HG03571 (cell line): ENCODE results near the gene BCAR3.

Experiments
- ATAC-seq: cut with Tn5 transposase; IDR thresholded peaks from one replicate; pipeline ENCODE4 v1.9.1; 2021; ENCODE audit not compliant: unreplicated experiment

Gene BCAR3

GRCh38 chr1:93579891-93580290, 101.7 kb downstream of the BCAR3 start:
- ATAC-seq, result no peak

DNA sequence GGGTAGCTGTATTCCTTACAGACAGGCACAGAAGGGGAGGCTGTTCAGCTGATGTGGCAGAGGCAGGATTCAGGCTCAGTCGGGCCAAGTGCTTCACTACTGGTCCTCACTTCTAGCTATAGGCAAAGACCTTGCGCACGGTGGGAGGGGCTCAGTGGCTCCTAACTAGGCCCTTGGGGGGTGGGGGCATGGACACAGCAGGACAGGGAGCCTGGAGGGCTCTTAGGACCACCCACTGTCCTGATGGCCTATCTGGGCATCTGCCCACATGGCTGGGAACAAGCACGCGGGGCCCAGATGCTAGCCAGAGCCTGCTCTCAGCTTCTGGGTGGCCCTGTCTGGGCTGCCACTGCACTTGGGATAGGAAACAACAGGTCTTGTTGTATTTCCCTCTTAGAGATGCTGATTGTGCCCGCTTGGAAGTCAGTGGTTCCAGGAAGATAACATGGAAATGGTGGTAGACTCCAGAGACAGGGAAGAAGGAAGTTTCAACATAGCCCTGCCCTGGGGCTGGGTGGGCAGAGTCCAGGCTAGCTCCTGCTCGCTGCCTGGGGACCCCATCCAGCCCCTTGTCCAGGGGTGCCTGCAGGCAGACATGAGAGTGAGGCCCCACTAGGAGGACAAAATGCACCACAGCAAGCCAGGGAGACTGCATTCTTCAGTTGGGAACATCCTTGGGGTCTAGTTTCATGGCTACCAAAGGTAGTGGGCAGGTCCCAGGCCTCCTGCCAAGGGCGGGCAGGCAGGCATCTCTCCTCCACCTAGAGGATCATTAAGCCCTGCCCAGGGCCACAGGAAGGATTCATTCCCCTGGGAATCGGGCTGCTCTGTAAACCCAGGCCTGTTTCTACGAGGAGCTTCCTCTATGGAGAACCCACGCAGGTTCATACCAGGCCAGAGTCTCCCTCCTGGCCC, 102.5 kb downstream of the BCAR3 start:
- ATAC-seq, result no peak

DNA sequence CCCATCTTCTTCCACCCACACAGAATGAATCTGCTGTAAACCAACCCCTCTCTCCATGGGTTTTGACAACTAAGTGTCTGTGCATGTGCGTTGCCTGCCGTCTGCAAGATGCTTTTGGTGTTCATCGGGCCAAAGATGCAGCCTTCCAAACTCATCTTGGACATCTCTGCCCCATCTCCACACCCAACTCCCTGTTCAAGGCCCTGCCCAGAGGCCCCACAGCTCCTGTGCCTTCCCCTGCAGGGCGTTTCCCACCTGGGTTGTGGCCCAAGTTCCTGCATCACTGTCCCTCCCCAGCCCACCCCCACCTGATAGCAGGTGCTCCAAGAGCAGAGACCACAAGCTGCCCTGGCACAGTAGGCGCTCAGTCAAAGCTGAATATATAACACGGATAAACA, 103.2 kb downstream of the BCAR3 start:
- no peak for ATAC-seq

GRCh38 chr1:93577536-93578432, 103.9 kb downstream of the BCAR3 start:
- no peak for ATAC-seq

DNA sequence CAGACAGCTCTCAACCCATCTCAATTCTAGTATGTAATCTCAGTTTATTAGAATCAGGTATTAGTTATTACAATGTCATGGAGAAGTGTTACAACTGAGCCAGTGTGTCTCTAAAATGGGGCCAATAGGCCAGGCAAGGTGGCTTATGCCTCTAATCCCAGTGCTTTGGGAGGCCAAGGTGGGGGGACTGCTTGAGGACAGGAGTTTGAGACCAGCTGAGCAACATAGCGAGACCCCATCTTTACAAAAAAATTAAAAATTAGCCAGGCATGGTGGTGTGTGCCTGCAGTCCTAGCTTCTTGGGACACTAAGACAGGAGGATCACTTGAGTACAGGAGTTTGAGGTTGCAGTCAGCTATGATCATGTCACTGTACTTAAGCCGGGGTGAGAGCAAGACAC, 104.9 kb downstream of the BCAR3 start:
- ATAC-seq, result no peak

DNA sequence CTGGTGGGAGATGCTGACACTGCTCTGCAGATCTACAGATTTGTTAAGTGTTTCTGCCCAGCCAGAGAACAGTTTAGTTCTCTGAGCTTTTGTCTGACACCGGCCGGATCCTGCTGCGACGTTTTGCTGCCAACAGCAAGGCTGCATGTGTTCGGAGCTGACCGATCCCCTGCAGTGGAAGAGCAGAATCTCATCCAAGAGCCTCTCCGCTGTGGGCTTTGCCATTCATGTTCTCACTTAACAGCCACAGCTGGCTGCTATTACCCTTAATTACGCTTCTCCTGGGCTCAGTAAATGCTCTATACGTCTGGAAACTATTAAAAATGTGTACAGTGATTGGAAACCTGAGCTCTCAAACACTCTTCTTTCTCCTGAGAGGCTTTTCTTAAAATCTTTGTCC, 105.3 kb downstream of the BCAR3 start:
- ATAC-seq, result no peak

GRCh38 chr1:93575621-93576284, 105.9 kb downstream of the BCAR3 start:
- ATAC-seq, result no peak

DNA sequence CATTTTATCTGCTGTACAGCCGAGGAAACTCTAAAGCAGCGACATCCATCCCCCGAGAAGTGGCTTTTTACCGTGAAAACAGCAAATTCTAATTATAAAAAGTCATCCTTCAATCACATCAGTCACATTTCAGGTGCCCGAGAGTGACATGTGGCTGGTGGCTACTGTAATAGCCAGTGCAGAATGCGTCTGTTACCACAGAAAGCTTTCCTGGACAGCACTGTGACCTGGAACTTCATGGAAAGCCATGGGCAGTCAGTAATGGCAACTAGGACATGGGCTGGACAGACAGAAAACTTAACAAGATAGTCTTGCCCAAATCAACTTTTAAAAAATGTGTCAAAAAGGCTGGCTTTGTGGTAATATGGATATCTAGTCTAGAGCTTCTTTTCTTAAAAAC, 106.6 kb downstream of the BCAR3 start:
- no peak for ATAC-seq

GRCh38 chr1:93574511-93574910, 107.1 kb downstream of the BCAR3 start:
- ATAC-seq, result no peak

DNA sequence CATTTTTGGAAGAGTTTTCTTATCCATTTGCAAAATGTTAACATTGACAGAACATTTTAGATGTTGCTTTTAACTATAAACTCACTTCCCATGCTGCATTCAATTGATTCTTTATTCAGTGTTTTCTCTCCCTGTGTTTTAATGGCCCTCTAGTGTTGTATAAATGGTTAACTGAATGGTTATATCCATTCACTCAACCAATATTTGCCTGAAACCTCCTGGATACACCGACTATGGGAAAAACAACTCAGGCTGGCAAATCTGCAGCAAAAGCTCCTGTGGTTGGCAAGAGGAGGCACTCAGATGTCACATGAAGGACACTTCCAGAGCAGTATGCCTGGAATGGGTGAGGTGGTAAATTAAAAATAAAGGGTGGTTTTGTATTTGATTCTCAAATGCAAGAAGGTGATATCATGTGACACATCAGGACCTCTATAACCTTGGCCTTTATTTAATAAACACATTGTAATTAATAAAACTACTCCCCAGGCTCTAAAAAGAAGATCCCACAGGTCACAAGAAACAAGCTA, 107.6 kb downstream of the BCAR3 start:
- no peak for ATAC-seq

DNA sequence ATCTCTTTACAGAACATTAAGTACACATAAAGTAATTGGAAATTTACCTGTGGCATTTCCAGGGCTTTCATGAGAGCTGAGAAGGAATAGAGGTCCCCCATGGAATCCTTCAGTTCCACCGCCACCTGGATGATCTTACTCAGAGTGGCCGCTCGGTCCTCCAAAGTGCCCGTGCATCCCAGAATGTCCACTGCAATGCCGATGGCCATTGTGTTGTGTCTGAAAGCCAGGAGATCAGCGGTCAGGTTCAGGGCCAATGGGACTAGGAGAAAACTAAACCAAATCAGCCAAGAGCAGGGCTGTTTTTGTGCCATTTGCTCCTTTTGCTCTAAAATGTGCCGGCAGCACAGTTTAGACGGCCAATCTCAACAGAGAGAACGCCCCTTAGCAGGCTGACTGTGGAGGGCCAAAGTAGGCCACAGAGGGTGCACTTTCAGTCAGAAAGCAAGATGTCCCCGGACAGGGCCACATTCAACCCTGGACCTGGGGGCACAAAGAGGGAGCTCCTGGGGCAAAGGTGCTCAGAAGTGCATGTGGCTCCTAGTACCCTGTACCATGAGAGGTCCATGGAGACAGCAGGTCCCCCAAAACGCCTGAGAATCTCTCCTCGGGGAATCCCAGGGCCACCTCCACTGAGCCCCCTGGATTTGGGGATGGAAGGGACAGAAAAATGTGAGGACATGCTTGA, 109.9 kb downstream of the BCAR3 start:
- ATAC-seq, result no peak

DNA sequence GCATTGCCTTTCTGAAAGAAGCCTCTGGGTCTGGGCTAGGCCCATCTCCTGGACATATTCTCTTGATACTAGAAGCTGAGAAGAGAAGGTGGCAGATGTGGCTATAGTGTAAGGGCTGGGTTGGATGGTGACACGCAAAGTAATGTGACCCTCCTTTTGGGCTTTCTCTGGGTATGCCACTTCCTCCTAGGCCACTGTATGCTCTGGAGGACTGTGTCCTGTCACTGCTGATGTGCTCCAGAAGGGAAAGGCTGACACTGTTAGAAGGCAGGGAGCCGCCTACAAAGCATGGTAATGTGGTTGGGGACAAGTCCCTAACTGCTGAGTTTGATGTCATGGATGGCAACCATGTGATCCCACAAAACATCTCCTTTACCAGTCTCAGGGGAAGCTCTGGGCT, 112.1 kb downstream of the BCAR3 start:
- no peak for ATAC-seq

GRCh38 chr1:93567255-93567918, 114.2 kb downstream of the BCAR3 start:
- ATAC-seq, result no peak

DNA sequence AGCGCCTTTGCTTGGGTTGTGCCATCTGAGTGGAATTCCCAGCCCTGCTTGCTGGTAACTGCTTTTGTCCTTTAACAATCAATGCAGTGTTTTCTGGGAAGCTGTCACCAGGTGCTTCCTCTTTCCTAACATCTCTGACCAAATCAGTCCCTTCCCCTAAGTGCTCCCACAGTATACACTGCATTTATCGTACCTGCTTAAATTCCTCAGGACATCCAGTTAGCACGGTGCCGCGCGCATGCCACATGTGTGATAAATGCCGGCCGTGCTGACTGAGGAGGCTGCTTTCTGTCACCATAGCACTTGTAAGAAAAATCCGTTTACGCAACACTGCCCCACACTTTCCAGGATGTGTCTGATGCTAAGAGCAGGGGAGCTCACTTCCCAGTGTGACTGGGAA, 115.4 kb downstream of the BCAR3 start:
- ATAC-seq, result no peak

DNA sequence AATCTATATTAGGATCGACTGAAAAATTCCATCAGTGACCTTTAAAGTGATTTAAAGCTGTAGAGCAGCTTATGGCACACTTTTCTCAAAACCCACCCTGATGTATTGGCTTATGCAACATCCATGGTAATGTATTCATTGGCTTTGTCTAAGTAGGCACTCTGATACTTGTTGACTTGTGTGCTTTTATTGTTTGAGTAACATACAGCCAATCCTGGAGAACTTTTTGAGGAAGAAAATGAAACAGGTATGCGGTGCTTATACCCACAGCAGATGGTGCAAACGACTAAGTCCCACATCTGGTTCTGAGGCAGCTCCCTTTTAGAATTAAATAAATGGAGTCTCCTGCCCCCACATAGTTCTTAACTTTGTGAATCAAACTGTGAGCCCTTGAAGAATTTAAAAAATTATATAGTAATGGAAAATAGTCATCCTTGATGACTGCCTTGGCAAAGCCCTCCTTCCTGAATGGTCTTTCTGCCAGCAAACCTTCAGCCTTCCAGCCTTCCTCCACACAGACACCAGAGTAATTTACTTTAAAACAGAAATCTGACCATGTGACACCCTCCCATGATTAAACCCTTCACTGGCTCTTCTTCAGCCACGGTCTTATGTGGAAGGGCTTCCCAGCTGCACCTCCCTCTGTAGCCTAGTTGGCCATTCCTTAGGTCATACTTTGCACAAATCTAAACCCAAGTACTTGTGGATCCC, 116.0 kb downstream of the BCAR3 start:
- no peak for ATAC-seq

- ATAC-seq, result no peak
Measured at GRCh38 chr1:93559695-93560094, 121.9 kb downstream of the BCAR3 start.

DNA sequence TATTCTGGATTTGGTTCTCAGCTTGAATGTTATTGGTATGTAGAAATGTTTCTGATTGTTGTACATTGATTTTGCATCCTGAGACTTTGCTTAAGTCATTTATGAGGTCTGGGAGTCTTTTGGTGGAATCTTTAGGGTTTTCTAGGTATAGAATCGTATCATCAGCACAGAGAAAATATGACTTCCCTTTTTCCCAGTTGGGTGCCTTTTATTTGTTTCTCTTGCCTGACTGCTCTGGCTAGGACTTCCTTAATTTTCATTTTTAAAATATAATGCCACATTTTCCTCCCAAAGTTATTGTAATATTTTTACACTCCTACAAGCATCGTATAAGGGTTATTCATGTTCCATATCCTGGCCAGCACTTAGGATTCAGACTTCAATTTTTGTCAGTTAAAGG, 122.6 kb downstream of the BCAR3 start:
- no peak for ATAC-seq

- no peak for ATAC-seq
Measured at GRCh38 chr1:93556291-93556690, 125.3 kb downstream of the BCAR3 start.
